Tibial artery (tissue), 4 donors: ENCODE data around the gene HCST.
"Not testable (repeated sequence)": the region's sequence is repeated elsewhere in the genome, so short reads cannot be mapped to it uniquely, and the experiment has no call there.

ENCODE experiments used
- DNase-seq, 2 donors: peaks; one replicate each; pipeline ENCODE4 v3.0.0-alpha.2; 2019
- H3K27ac ChIP-seq, 2 donors: fragments of 200-600 bp; sonication (generic) in 1 of 2; 1 replicate in 1 of 2; 2 replicates in 1 of 2; pipeline ENCODE4 v1.5.1; 2018 to 2019; ENCODE audit warnings: mild to moderate bottlenecking in 1 of 2
- H3K27me3 ChIP-seq, 2 donors: fragments of 200-600 bp; sonication (generic) in 1 of 2; one replicate each; pipeline versions ENCODE4 v1.5.1 to v1.6.0; 2016 to 2019
- H3K36me3 ChIP-seq, 3 donors: fragments of 200-600 bp; sonication (generic) in 2 of 3; one replicate each; pipeline ENCODE4 v1.5.1; 2016 to 2019; ENCODE audit warnings: mild to moderate bottlenecking in 2 of 3
- H3K4me1 ChIP-seq, 4 donors: fragments of 200-600 bp; sonication (generic) in 2 of 4; 1 replicate in 3 of 4; 2 replicates in 1 of 4; pipeline ENCODE4 v1.5.1; 2016 to 2019
- H3K4me3 ChIP-seq, 2 donors: fragments of 200-600 bp; sonication (generic) in 1 of 2; 1 replicate in 1 of 2; 2 replicates in 1 of 2; pipeline ENCODE4 v1.5.1; 2018 to 2019; ENCODE audit warnings: mild to moderate bottlenecking in 2 of 2
- H3K9me3 ChIP-seq, 3 donors: fragments of 200-600 bp; sonication (generic) in 1 of 3; one replicate each; pipeline ENCODE4 v1.5.1; 2016 to 2019
- CTCF ChIP-seq, 2 experiments: fragments of 200-600 bp in 1 of 2; fragments of 450-650 bp in 1 of 2; IDR thresholded peaks; one replicate each; pipeline ENCODE4 v1.5.1; 2017 to 2019; ENCODE audit warnings: antibody characterized with exemption in 2 of 2, mild to moderate bottlenecking in 1 of 2, moderate library complexity in 1 of 2
- intact Hi-C: fragments of 100-400 bp; cut with DNase I; formaldehyde crosslinking; loops from one replicate; pipeline ENCODE4 v1.15.0; 2023; ENCODE audit warnings: low total_unique reads

Gene HCST

GRCh38 chr19:35888398-35888797 is 13.9 kb upstream of the HCST start:
- H3K27ac ChIP-seq, result no peak overlapping the region
- peaks cover 34 to 66% (median 40%) of the 10 kb centered on the region in 3 donors for H3K36me3 ChIP-seq
- no peak for DNase-seq
- H3K27me3 ChIP-seq, result no peaks in the 10 kb centered on the region
- intact Hi-C loops, result loop anchor here (10.0 kb wide), 1 partner anchor 236 kb away; no protein-coding TSS in a partner anchor
- H3K4me3 ChIP-seq, result no peak overlapping the region
- no peaks in the 10 kb centered on the region for H3K9me3 ChIP-seq
- H3K4me1 ChIP-seq, result no peaks in the 10 kb centered on the region
- TF ChIP-seq CTCF (IDR thresholded peaks at IDR 0.05), result no peak

- H3K9me3 ChIP-seq, result no peaks in the 10 kb centered on the region
Observed at GRCh38 chr19:35889370-35890112, 12.8 kb upstream of the HCST start.

GRCh38 chr19:35890113-35890650 is 12.1 kb upstream of the HCST start:
- Histone ChIP-seq H3K27me3 (no peaks in the 10 kb centered on the region), H3K36me3 (peaks cover 34 to 84% (median 56%) of the 10 kb centered on the region in 3 donors), H3K27ac (no peak overlapping the region)

More at GRCh38 chr19:35889370-35890112, 12.8 kb upstream of the HCST start:
- no peak for DNase-seq
- Histone ChIP-seq H3K4me3 (no peak overlapping the region), H3K27ac (no peak overlapping the region), H3K27me3 (no peaks in the 10 kb centered on the region), H3K36me3 (peaks cover 34 to 78% (median 51%) of the 10 kb centered on the region in 3 donors), H3K4me1 (no peaks in the 10 kb centered on the region)
- no peak for TF ChIP-seq CTCF (IDR thresholded peaks at IDR 0.05)
- intact Hi-C loops, result loop anchor here (10.0 kb wide), 1 partner anchor 235 kb away; no protein-coding TSS in a partner anchor

GRCh38 chr19:35891819-35892218 is 10.5 kb upstream of the HCST start:
- DNase-seq, H3K4me1 ChIP-seq, intact Hi-C loops, H3K9me3 ChIP-seq, H3K27ac ChIP-seq, H3K4me3 ChIP-seq, H3K27me3 ChIP-seq: not testable (repeated sequence)
- H3K36me3 ChIP-seq, result peaks cover 34 to 97% (median 72%) of the 10 kb centered on the region in 3 donors

More at GRCh38 chr19:35890113-35890650, 12.1 kb upstream of the HCST start:
- no peaks in the 10 kb centered on the region for H3K9me3 ChIP-seq
- no peak for DNase-seq
- TF ChIP-seq CTCF (IDR thresholded peaks at IDR 0.05), result no peak
- no peaks in the 10 kb centered on the region for H3K4me1 ChIP-seq
- H3K4me3 ChIP-seq, result no peak overlapping the region
- intact Hi-C loops, result no loop called here

- no peaks in the 10 kb centered on the region for H3K27me3 ChIP-seq
- peaks cover 18 to 75% (median 54%) of the 10 kb centered on the region in 3 donors for H3K36me3 ChIP-seq
- H3K4me3 ChIP-seq, result no peak overlapping the region
- peaks cover 0 to 15% (median 10%) of the 10 kb centered on the region in 4 donors for H3K4me1 ChIP-seq
- TF ChIP-seq CTCF (IDR thresholded peaks at IDR 0.05), result no peak
- no peaks in the 10 kb centered on the region for H3K9me3 ChIP-seq
- H3K27ac ChIP-seq, result no peak overlapping the region
- intact Hi-C loops, result no loop called here
- DNase-seq, result no peak
Observed at GRCh38 chr19:35894342-35894741, 8.0 kb upstream of the HCST start.
